Uterus (tissue), 4 donors: ENCODE measurements around the gene SLC25A1. TPM values are rescaled to one million over a fixed set of nuclear protein-coding genes. Genes with fewer than 3 reads are reported as not detected.

ENCODE experiments used
- DNase-seq, 2 donors: peaks; one replicate each; pipeline ENCODE4 v3.0.0-alpha.2; 2019 to 2020
- H3K27ac ChIP-seq, 2 donors: fragments of 200-600 bp; sonication (generic); 1 replicate in 1 of 2; 2 replicates in 1 of 2; pipeline ENCODE4 v1.5.1; 2016 to 2018
- H3K27me3 ChIP-seq, 2 donors: fragments of 200-600 bp; sonication (generic); one replicate each; pipeline ENCODE4 v1.5.1; 2018 to 2019; ENCODE audit warnings: control low read depth in 1 of 2
- H3K36me3 ChIP-seq, 2 donors: fragments of 200-600 bp; sonication (generic); one replicate each; pipeline ENCODE4 v1.5.1; 2019; ENCODE audit warnings: control low read depth in 1 of 2
- H3K4me1 ChIP-seq, 2 donors: fragments of 200-600 bp; sonication (generic); one replicate each; pipeline ENCODE4 v1.5.1; 2018 to 2019; ENCODE audit warnings: control low read depth in 1 of 2
- H3K4me3 ChIP-seq, 2 donors: fragments of 200-600 bp; sonication (generic); 1 replicate in 1 of 2; 2 replicates in 1 of 2; pipeline ENCODE4 v1.5.1; 2018 to 2019; ENCODE audit warnings: mild to moderate bottlenecking in 1 of 2
- H3K9me3 ChIP-seq, 2 donors: fragments of 200-600 bp; sonication (generic); one replicate each; pipeline ENCODE4 v1.5.1; 2019; ENCODE audit warnings: control low read depth in 1 of 2
- POLR2A ChIP-seq, 2 donors: fragments of 450-650 bp; IDR thresholded peaks; one replicate each; pipeline ENCODE4 v1.6.1; 2016; ENCODE audit warnings: antibody characterized with exemption in 2 of 2, mild to moderate bottlenecking in 1 of 2, moderate library complexity in 1 of 2
- intact Hi-C: fragments of 100-400 bp; cut with DNase I; formaldehyde crosslinking; loops from one replicate; pipeline ENCODE4 v1.15.1; 2023; ENCODE audit warnings: low total_unique reads
- total RNA-seq, 4 donors: library from RNA; depleted of rRNA in 3 of 4; stranded (reverse); fragments of >200 nt in 3 of 4; gene quantifications; one replicate each; pipeline versions ENCODE4 v1.1.0 to v1.2.4, GENCODE V29; 2014 to 2023
- TF ChIP-seq, protein P1 (sequence below), 4 experiments: fragments of 200-600 bp in 2 of 4; fragments of 450-650 bp in 2 of 4; sonication (generic) in 2 of 4; IDR thresholded peaks; one replicate each; pipeline ENCODE4 v1.5.1; 2016 to 2019; ENCODE audit warnings: antibody characterized with exemption in 4 of 4, mild to moderate bottlenecking in 2 of 4, moderate library complexity in 1 of 4
- donor health status: DM: yes; HTN: yes; CAD: no.

Gene SLC25A1
- total RNA-seq, 4 donors from 2014 or later: 4.7 to 42.7 (median 27.3) TPM

- Histone ChIP-seq H3K4me3 (peak overlapping the region; percentile 44 to 80), H3K36me3 (no peaks in the 10 kb centered on the region), H3K4me1 (peaks cover 0 to 18% of the 10 kb centered on the region in 2 donors), H3K27me3 (no peaks in the 10 kb centered on the region), H3K9me3 (no peaks in the 10 kb centered on the region), H3K27ac (peak overlapping the region; percentile 82 to 94)
- no peak for TF ChIP-seq POLR2A (IDR thresholded peaks at IDR 0.05)
- TF ChIP-seq, protein P1, sequence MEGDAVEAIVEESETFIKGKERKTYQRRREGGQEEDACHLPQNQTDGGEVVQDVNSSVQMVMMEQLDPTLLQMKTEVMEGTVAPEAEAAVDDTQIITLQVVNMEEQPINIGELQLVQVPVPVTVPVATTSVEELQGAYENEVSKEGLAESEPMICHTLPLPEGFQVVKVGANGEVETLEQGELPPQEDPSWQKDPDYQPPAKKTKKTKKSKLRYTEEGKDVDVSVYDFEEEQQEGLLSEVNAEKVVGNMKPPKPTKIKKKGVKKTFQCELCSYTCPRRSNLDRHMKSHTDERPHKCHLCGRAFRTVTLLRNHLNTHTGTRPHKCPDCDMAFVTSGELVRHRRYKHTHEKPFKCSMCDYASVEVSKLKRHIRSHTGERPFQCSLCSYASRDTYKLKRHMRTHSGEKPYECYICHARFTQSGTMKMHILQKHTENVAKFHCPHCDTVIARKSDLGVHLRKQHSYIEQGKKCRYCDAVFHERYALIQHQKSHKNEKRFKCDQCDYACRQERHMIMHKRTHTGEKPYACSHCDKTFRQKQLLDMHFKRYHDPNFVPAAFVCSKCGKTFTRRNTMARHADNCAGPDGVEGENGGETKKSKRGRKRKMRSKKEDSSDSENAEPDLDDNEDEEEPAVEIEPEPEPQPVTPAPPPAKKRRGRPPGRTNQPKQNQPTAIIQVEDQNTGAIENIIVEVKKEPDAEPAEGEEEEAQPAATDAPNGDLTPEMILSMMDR (IDR thresholded peaks at IDR 0.05): no peak
- peak in 1 of 2 donors; percentile 46 for DNase-seq
- intact Hi-C loops: no loop called here
These were observed 375 bp downstream of the SLC25A1 start for GRCh38 chr22:19178065-19178656.

DNA sequence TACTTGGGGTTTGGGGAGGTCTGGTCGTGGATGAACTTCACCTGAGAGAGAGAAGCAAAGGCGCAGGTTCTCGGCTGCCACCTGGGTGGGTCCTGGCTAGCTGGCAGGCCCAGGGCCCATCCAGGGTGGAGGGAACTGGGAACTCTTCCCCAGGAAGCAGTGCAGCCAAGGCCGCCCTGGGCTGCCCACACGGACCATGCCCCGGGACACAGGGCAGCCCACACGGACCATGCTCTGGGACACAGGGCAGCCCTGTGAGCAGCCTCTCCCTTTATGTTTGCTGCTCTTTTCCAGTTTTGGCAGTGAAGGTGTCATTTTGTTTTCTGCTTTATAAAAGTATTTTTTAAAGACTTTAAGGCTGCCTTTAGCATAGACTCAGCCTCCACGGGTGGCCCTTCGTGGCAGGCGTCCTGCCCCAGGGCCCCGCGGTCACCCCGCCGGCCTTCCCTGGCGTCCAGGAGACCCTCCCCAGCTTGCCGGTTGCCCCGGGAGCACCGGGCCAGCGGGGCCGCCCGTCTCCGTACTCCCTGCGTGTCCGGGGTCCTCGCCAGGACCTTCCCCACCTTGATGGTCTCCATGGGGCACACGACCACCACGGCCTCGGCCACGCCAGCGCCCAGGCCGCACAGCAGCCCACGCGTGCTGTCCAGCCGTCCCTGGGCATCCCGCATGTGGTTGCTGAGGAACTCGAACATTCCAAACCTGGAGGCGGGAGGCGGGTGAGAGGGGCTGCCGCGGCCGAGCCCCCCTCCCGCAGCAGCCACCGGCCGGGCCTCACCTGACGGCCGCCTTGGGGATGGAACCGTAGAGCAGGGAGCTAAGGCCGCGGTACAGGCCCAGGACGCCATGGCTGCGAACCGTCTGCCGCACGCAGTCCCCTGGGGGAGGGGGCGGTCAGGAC is 1.1 kb downstream of the SLC25A1 start:
- Histone ChIP-seq H3K27ac (peak overlapping the region; percentile 82 to 94), H3K27me3 (no peaks in the 10 kb centered on the region), H3K36me3 (no peaks in the 10 kb centered on the region), H3K4me3 (peak overlapping the region; percentile 44 to 80), H3K9me3 (no peaks in the 10 kb centered on the region), H3K4me1 (peaks cover 3 to 25% of the 10 kb centered on the region in 2 donors)
- TF ChIP-seq, protein P1 (IDR thresholded peaks at IDR 0.05): no peak
- TF ChIP-seq POLR2A (IDR thresholded peaks at IDR 0.05): no peak
- intact Hi-C loops: no loop called here
- no peak for DNase-seq

DNA sequence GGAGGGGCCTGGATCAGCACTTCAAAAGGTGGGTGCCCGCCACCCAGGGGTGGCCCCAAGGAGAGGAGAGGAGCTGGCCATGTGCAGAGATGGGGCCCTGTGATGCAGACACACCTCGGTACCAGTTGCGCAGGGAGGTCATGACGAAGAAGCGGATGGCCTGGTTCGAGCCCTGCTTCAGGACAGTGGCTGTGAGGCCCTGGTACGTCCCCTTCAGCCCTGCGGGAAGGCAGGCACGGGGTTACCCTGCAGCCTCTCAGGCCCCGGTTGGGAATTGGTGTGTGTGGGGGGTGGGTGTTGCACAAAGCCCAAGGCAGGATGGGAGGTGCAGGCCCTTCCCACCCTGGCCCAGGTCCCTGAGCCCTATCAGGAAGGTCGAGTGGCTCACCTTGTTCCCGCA is 1.8 kb downstream of the SLC25A1 start:
- Histone ChIP-seq H3K9me3 (no peaks in the 10 kb centered on the region), H3K27ac (no peak overlapping the region), H3K36me3 (no peaks in the 10 kb centered on the region), H3K4me3 (no peak overlapping the region), H3K4me1 (peaks cover 4 to 28% of the 10 kb centered on the region in 2 donors), H3K27me3 (no peaks in the 10 kb centered on the region)
- TF ChIP-seq POLR2A (IDR thresholded peaks at IDR 0.05): no peak
- TF ChIP-seq, protein P1 (IDR thresholded peaks at IDR 0.05): no peak
- intact Hi-C loops: no loop called here
- DNase-seq: no peak

DNA sequence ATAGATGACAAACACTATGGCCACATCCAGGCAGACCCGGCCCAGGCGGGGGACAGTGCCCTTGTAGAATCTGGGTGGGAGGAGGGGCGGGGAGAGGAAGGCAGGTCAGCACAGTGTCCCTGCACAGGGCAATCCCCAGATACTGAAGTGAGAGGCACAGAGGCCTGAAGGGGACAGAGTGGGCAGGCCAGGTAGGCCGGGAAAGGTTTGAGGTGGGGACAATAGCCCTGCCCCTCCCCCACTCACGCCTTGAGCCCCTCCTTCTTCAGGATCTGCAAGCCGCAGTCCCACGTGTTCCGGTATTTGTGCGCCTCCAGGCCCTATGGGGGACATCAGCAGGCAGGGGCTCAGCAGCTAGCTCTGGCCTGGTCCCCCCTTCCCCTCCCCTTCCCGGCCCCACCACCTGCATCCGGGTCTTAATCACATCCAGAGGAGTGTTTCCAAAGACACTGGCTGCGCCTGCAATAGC is 2.3 kb downstream of the SLC25A1 start:
- no peak for DNase-seq
- Histone ChIP-seq H3K27ac (no peak overlapping the region), H3K27me3 (no peaks in the 10 kb centered on the region), H3K36me3 (no peaks in the 10 kb centered on the region), H3K4me1 (peaks cover 4 to 28% of the 10 kb centered on the region in 2 donors), H3K9me3 (no peaks in the 10 kb centered on the region), H3K4me3 (no peak overlapping the region)
- intact Hi-C loops: no loop called here
- TF ChIP-seq POLR2A (IDR thresholded peaks at IDR 0.05): no peak
- TF ChIP-seq, protein P1 (IDR thresholded peaks at IDR 0.05): no peak
